Measurements from ENCODE around the gene CCR7.
"Not testable (repeated sequence)": the region's sequence is repeated elsewhere in the genome, so short reads cannot be mapped to it uniquely, and the experiment has no call there.

CCR7 gene

DNA sequence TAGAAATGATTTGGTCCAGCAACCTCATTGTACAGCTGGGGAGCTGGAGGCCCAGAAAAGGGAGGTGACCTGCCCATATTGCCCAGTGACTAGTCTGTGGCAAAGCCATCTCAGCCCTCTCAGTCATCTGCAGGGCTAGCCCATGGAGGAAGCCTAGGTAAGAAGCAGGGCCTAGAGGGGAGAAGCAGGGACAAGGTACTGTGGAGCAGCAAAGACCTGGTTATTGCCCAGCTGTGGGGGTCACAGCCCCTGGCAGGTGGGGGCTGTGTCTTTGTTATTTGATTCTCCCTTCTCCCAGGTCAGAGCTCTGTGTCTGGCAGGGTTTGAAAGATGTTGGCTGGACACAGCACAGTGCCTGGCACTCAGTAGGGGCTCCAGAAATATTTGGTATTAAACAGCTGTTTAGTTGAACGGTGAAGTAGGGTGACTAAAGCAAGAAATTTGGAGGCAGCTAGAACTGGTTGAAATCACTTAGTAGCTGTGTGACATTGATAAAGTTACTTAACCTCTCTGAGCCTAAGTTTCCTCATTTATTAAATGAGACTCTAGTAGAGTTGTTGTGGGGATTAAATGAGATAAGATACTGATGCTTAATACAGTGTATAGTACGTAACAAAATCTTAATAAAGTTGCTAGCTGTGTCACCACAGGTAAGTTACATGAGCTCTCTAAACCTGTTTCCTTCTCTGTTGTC is 17.3 kb downstream of the CCR7 start:
- no peak for DNase-seq (ENCODE audit: low read depth, low spot score)
- ChIA-PET POLR2A (interaction anchor here (0.6 kb wide), 1 partner anchor 25 kb away, joined by 3 read pairs; no protein-coding TSS in a partner anchor), CTCF (interaction anchor here (1.0 to 29.3 kb wide), 8 partner anchors 6 to 1115 kb away, joined by 3 to 562 read pairs (median 12); partner anchors contain the start of genes CCR7 and IGFBP4)
- TF ChIP-seq, protein P1, sequence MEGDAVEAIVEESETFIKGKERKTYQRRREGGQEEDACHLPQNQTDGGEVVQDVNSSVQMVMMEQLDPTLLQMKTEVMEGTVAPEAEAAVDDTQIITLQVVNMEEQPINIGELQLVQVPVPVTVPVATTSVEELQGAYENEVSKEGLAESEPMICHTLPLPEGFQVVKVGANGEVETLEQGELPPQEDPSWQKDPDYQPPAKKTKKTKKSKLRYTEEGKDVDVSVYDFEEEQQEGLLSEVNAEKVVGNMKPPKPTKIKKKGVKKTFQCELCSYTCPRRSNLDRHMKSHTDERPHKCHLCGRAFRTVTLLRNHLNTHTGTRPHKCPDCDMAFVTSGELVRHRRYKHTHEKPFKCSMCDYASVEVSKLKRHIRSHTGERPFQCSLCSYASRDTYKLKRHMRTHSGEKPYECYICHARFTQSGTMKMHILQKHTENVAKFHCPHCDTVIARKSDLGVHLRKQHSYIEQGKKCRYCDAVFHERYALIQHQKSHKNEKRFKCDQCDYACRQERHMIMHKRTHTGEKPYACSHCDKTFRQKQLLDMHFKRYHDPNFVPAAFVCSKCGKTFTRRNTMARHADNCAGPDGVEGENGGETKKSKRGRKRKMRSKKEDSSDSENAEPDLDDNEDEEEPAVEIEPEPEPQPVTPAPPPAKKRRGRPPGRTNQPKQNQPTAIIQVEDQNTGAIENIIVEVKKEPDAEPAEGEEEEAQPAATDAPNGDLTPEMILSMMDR (IDR thresholded peaks at IDR 0.05; ENCODE audit: insufficient read depth, low read length, missing control alignments): no peak
- H3K4me3 ChIP-seq (ENCODE audit: low read depth, low read length): no peak overlapping the region

DNA sequence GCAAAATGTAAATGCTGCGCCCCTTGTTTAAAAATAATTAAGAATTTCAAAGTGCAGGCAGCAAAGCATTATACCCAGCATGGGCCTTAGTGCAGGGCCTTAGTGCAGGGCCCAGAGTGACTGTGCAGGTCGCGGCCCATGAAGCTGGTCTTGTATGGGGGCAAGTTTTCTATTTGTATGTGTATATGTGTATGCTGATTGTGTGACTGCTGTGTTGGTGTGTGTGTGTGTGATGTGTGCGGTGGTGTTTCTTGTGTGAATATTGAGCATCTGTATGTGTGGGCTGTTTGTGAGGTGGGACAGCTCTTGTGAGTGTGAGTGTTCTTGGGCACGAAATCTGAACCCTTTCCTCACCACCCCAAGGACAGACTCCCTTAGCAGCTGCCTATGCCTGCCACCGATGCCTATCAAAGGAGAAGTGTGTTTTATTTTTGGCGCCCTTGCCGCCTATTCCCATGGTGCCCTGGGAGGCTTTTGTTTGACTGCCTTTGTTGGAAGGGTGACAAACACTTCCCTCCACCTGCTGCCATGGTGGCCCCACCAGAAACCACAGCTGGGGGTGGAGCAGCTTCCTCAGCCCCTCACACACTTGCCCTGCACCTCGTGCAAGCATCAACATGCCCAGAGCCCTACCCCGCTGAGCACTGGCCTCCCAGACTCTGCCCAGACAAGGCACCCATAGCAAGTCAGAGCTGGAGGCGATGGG is 18.0 kb downstream of the CCR7 start:
- TF ChIP-seq, protein P1 (IDR thresholded peaks at IDR 0.05; ENCODE audit: insufficient read depth, low read length, missing control alignments): no peak
- no peak for DNase-seq (ENCODE audit: low read depth, low spot score)
- CTCF ChIA-PET: interaction anchor here (1.0 to 29.3 kb wide), 6 partner anchors 6 to 1116 kb away, joined by 3 to 562 read pairs (median 11); partner anchors contain the start of gene CCR7
- POLR2A ChIA-PET: no interaction called here
- H3K4me3 ChIP-seq (ENCODE audit: low read depth, low read length): no peak overlapping the region

DNA sequence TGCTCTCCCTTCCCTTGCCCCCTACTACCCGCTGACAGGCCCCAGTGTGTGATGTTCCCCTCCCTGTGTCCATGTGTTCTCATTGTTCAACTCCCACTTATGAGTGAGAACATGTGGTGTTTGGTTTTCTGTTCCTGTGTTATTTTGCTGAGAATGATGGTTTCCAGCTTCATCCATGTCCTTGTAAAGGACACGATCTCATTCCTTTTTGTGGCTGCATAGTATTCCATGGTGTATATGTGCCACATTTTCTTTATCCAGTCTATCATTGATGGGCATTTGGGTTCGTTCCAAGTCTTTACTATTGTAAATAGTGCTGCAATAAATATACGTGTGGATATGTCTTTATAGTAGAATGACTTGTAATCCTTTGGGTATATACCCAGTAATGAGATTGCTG is 18.8 kb downstream of the CCR7 start:
- CTCF ChIA-PET: interaction anchor here (1.0 to 29.3 kb wide), 4 partner anchors 5 to 95 kb away, joined by 3 to 562 read pairs (median 282); partner anchors contain the start of gene CCR7
- DNase-seq (ENCODE audit: low read depth, low spot score); H3K4me3 ChIP-seq (ENCODE audit: low read depth, low read length); POLR2A ChIA-PET: not testable (repeated sequence)

DNA sequence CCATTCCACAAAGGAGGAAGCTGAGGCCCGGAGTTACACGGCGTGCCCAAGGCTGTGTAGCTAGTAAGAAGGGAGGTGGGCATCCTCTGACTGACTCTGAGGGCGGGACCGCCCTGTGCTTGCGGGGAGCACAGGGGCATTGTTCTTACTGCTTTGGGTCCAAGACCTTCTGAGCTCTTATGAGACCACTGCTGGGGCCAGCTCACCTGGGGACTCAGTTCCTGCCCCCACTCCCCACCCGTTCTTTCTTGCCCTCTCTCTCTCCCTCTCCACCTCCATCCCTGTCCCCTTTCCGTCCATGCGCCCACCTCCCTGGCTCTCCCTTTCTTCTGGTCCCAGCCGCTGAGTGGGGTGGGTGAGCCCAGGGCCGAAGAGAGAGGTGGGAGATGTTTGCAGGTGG is 19.6 kb downstream of the CCR7 start:
- ChIA-PET CTCF (interaction anchor here (1.0 to 29.3 kb wide), 5 partner anchors 9 to 131 kb away, joined by 3 to 562 read pairs (median 4); partner anchors contain the start of gene CCR7), POLR2A (no interaction called here)
- TF ChIP-seq, protein P1 (IDR thresholded peaks at IDR 0.05; ENCODE audit: insufficient read depth, low read length, missing control alignments): no peak
- H3K4me3 ChIP-seq (ENCODE audit: low read depth, low read length): no peak overlapping the region
- no peak for DNase-seq (ENCODE audit: low read depth, low spot score)

DNA sequence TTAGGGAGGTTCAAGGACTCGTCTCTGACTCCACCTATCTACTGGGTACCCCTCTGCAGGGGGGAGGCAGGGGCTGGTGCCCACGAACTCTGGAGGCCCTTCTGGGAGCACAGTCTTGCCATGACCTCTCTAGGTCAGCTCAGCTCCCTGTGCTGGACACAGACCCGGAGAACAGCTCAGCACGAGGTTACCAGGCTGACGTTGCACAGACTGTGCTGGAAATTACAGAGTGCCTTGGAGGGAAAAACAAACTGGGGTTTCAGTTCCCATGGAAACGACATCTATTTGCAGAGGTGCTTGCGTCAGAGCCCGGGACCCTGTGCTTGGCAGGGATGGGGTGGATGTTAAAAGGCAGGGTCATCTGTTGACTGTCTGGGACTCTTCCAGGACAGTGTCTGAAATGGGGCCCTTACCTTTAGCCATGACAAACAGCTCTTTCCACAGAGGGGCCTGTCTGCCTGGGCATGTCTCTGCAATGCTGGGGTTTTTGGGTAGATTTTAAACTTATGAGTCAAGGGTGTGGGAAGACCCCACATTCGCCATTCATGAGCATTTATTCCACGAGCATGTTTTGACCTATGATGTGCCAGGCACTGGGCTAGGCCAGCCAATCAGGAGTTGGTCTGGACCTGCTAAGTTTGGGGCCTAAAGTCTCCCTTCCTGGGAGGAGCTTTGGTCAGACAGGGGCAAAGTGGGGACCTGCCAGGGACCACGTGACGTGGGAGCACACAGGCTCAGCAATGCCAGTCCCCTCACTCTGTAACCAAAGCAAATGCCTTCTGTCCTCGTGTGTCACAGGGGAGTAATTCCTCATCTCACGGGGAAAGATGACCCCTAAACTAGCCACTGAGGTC is 22.5 kb downstream of the CCR7 start:
- CTCF ChIA-PET: interaction anchor here (0.8 to 29.3 kb wide), 9 partner anchors 8 to 239 kb away, joined by 3 to 562 read pairs (median 6); partner anchors contain the start of genes CCR7, IGFBP4 and TOP2A
- TF ChIP-seq, protein P1 (IDR thresholded peaks at IDR 0.05; ENCODE audit: insufficient read depth, low read length, missing control alignments): no peak
- H3K4me3 ChIP-seq (ENCODE audit: low read depth, low read length): no peak overlapping the region
- peak; percentile 88 for DNase-seq (ENCODE audit: low read depth, low spot score)
- POLR2A ChIA-PET: interaction anchor here (0.6 to 1.2 kb wide), 2 partner anchors 9 to 75 kb away, joined by 3 to 7 read pairs; no protein-coding TSS in a partner anchor

DNA sequence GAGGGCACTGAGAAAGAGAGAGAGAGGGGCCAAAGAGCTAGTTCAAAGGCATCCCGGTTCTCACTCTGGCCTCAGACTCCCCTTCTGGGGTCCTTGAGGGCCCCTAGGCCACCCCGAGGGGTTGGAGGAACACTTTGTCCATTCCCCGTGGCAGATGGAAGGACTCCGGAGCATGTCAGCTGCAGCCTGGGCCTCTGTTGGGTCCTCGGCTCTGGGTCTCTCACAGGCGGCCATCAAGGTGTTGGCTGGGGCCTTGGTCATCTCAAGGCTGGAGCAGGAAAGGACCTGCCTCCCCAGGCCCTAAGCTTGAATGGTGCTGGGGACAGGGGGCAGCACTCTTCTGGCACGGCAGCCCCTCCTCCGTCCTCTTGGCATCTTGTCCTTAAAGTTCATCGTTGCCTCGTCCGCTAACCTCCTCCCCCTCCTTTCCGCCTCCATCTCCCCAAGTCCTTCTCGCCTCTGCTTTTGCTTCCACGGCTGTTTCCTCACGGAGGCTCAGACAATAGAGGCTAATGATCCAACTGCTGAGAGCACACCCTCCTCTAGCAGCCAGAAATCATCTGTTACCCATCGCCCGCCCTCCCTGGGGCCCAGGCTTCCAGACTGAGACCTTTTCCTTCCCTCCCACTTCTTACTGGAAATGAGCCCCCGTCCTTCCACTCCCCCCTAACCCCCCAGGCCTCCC is 23.3 kb downstream of the CCR7 start:
- CTCF ChIA-PET: interaction anchor here (1.0 to 29.3 kb wide), 7 partner anchors 9 to 180 kb away, joined by 3 to 562 read pairs (median 9); partner anchors contain the start of genes CCR7, IGFBP4 and TOP2A

More for the DNA sequence above, 23.3 kb downstream of the CCR7 start:
- TF ChIP-seq, protein P1 (IDR thresholded peaks at IDR 0.05; ENCODE audit: insufficient read depth, low read length, missing control alignments): no peak
- H3K4me3 ChIP-seq (ENCODE audit: low read depth, low read length): no peak overlapping the region
- POLR2A ChIA-PET: interaction anchor here (0.6 to 1.2 kb wide), 2 partner anchors 10 to 74 kb away, joined by 3 to 7 read pairs; no protein-coding TSS in a partner anchor
- no peak for DNase-seq (ENCODE audit: low read depth, low spot score)

All from AG04449 (cell line).